Fibroblast of the aortic adventitia (primary cell): ENCODE data around the gene GRIK1. TPM values are rescaled to one million over a fixed set of nuclear protein-coding genes. Genes with fewer than 3 reads are reported as not detected.
A peak's percentile ranks its signal among the peaks of the same experiment; 100 is the strongest.

Experiments used
- DNase-seq: peaks from one replicate; pipeline ENCODE4 v3.0.0-alpha.2; 2010; ENCODE audit warnings: low read depth
- H3K4me3 ChIP-seq: 2 replicates; pipeline ENCODE4 v1.5.1; 2011; ENCODE audit warnings: low read depth, mild to moderate bottlenecking, control low read depth, low read length, moderate library complexity
- CTCF ChIP-seq: IDR thresholded peaks from 2 replicates; pipeline ENCODE4 v1.5.1; 2011; ENCODE audit warnings: mild to moderate bottlenecking, low read length, control low read depth, inconsistent platforms; ENCODE audit not compliant: insufficient read depth
- total RNA-seq: library from RNA; depleted of rRNA; stranded (reverse); fragments of >200 nt; gene quantifications from 2 replicates; pipeline ENCODE4 v1.2.3, GENCODE V29; 2012; ENCODE audit warnings: low replicate concordance

Gene GRIK1
- total RNA-seq, 1 donor: 0.81 TPM

DNA sequence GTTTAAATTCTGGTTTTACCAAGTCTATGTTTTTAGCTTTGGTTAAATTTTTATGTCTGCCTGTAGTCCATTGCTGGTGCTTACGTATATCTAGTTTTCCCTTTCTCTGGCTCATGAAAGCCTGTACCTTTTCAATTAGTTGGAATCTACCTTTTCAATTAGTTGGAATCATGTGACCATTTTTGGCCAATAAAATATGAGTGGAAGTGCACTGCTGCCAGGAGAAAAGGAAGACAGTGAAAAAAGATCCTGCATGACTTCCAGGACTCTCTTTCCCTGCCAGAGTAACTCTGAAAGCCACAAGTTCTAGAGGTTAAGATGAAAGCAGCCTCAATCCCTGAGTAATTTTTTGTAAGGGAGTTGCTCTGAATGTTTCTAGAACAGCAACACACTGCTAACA is 2.2 kb upstream of the GRIK1 start:
- no peak for TF ChIP-seq CTCF
- no peak for DNase-seq
- no peak overlapping the region for H3K4me3 ChIP-seq

GRCh38 chr21:29940991-29941390 is 1.2 kb upstream of the GRIK1 start:
- no peak for TF ChIP-seq CTCF
- no peak overlapping the region for H3K4me3 ChIP-seq
- no peak for DNase-seq

- H3K4me3 ChIP-seq: no peak overlapping the region
- DNase-seq: no peak
- TF ChIP-seq CTCF: no peak
Measured at GRCh38 chr21:29940361-29940760, 565 bp upstream of the GRIK1 start.

- no peak for TF ChIP-seq CTCF
- peak overlapping the region; percentile 44 for H3K4me3 ChIP-seq
- no peak for DNase-seq
Measured at GRCh38 chr21:29939104-29939923, 482 bp downstream of the GRIK1 start.

- TF ChIP-seq CTCF: no peak
- H3K4me3 ChIP-seq: no peak overlapping the region
- no peak for DNase-seq
Measured at GRCh38 chr21:29938776-29939103, 1.1 kb downstream of the GRIK1 start.

DNA sequence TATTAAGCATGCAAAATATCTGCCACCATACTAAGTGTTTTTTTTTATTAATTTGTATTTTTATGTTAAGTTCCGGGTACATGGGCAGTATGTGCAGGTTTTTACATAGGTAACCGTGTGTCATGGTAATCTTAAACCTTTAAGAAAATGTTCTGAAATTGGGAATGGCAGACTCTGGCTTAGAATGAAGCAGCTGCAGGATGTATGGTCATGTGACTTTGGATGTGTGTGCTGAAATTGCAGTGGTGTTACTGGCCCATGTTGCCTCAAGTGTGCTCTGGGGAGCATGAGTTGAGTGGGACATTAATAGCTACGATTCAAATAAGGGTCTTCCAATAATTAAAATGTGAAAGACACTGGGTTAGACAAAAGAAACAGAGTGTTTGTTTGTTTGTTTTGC is 6.7 kb downstream of the GRIK1 start:
- no peak for TF ChIP-seq CTCF
- DNase-seq: no peak
- H3K4me3 ChIP-seq: no peak overlapping the region

GRCh38 chr21:29928537-29928936 is 11.3 kb downstream of the GRIK1 start:
- no peak for DNase-seq

More at GRCh38 chr21:29928537-29928936, 11.3 kb downstream of the GRIK1 start:
- no peak for TF ChIP-seq CTCF
- H3K4me3 ChIP-seq: no peak overlapping the region
